ENCODE data around the gene DZIP1L. TPM values are rescaled to one million over a fixed set of nuclear protein-coding genes. Genes with fewer than 3 reads are reported as not detected.
A peak's percentile ranks its signal among the peaks of the same experiment; 100 is the strongest.

Gene DZIP1L
- polyA plus RNA-seq, 1 donor, result 26.7 TPM

DNA sequence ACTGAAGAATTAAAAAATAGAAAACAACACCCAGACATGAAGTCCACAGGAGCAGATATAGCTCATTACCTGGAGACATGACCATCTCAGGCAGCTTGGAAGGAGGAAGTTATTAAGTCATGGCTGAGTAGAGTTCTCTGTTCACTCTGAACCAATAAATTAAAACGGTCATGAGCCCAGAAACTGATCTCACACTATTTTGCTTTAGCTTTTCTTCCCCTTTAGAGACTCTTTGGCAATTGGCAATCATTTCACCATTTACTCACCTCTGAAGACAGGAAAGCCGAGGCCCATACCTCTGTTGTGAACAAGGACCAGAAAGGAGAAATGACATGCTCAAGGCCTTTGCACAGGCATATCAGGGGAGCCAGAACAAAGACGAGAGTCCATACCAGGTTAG is 78.8 kb downstream of the DZIP1L start:
- DNase-seq, result peak; percentile 13

GRCh38 chr3:138034918-138035317 is 80.5 kb downstream of the DZIP1L start:
- no peak for DNase-seq

DNA sequence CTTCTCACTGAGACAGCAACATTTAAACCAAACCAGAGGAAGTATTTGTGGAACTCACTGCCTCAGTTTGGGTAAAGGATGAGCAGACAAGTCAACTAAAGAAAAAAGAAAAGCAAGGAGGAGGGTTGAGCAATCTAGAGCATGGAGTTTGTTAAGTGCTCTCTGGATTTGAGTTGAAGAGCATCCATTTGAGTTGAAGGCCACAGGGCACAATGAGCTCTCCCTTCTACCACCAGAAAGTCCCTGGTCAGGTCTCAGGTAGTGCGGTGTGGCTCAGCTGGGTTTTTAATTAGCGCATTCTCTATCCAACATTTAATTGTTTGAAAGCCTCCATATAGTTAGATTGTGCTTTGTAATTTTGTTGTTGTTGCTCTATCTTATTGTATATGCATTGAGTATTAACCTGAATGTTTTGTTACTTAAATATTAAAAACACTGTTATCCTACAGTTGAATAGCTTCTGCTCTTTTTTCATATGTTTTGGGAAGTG is 82.2 kb downstream of the DZIP1L start:
- no peak for DNase-seq

GRCh38 chr3:138032567-138032966 is 82.8 kb downstream of the DZIP1L start:
- DNase-seq, result no peak

DNA sequence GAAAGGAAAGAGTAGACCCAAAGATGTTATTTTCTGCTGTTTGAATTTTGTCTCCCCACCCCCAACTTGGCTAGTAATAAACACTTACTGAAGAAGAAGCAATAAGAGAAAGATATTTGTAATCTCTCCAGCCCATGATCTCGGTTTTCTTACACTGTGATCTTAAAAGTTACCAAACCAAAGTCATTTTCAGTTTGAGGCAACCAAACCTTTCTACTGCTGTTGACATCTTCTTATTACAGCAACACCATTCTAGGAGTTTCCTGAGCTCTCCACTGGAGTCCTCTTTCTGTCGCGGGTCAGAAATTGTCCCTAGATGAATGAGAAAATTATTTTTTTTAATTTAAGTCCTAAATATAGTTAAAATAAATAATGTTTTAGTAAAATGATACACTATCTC is 83.9 kb downstream of the DZIP1L start:
- no peak for DNase-seq

GRCh38 chr3:138030734-138031280 is 84.6 kb downstream of the DZIP1L start:
- no peak for DNase-seq

DNA sequence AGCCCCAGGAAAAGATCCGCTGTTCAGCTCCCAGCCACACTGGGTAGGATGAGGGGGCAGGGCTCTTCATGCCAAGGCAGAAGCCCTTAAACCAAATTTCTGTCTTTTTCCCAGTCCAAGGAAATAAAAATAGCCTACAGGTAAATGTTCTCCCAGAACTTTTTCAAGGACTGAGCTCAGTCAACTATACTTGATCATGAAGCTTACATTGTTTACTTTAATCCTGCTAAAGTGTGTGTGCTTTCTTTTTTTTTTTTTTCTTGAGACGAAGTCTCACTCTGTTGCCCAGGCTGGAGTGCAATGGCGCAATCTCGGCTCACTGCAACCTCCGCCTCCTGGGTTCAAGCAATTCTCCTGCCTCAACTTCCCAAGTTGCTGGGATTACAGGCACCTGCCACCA is 87.6 kb downstream of the DZIP1L start:
- DNase-seq, result no peak

DNA sequence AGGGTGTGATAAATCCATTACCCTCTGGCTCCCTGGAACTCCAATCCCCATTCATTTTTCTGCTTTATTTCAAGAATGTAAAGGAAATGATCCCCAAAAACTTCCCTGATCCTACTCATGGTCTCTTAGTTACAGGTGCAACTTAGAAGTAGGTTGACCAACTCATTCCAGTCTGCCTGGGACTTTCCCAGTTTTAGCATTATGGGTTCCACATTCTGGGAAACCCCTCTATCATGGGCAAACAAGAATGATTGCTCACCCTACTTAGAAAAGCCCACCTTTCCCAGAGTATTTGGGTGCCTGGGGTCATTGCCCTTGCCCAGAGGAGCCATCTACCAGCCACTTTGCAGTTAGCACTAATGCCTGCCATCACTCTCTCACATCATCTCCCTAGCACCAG is 89.9 kb downstream of the DZIP1L start:
- no peak for DNase-seq

DNA sequence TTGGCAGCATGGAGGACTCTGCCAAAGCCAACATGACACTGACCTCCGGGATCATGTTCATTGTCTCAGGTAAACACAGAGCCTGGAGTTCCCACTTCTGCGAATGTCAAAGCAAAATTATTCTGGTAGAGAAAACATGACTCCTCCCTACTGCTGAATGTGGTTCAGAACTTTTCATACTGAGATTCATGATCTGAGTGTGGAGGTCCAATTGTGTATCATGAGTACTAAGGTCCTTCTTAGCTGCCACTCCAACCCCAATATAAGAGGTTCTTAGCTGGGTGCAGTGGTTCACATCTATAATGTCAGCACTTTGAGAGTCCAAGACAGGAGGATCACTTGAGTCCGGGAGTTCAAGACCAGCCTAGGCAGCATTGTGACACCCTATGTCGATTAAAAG is 91.7 kb downstream of the DZIP1L start:
- DNase-seq, result no peak

- DNase-seq, result no peak
Measured at GRCh38 chr3:138019281-138020069, 95.9 kb downstream of the DZIP1L start.

GRCh38 chr3:138016065-138016464 is 99.3 kb downstream of the DZIP1L start:
- no peak for DNase-seq

DNA sequence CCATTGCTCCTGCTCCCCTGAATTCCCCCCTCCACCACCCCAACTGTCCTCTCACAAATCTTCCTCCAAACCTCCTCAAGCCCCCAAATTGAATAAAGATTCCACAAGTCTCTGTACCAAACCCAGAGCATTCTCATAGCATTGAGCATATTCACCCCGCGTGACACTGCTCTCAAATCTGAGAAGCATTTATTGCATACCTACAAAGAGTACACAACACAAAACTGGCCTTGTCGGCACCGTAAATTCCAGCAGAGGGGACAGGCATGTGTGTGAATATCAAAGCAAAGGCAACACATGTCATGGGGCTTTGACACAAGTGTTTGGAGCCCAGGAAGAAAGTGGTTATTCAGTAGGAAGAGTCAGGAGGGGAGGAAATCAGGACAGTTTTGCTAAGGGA is 102.9 kb downstream of the DZIP1L start:
- no peak for DNase-seq

Other genes with a start within 250 kb of the DZIP1L start
- 2.7 TPM for gene CLDN18, start 105.4 kb downstream of the DZIP1L start, polyA plus RNA-seq (ENCODE audit: insufficient read length)
- 1.8 TPM for gene A4GNT, start 16.8 kb upstream of the DZIP1L start, polyA plus RNA-seq (ENCODE audit: insufficient read length)
- 23.4 TPM for gene DBR1, start 59.3 kb upstream of the DZIP1L start, polyA plus RNA-seq (ENCODE audit: insufficient read length)
- 55.3 TPM for gene ARMC8, start 71.7 kb upstream of the DZIP1L start, polyA plus RNA-seq (ENCODE audit: insufficient read length)
- 4.8 TPM for gene NME9, start 214.2 kb upstream of the DZIP1L start, polyA plus RNA-seq (ENCODE audit: insufficient read length)
- gene MRAS, start 233.0 kb upstream of the DZIP1L start, polyA plus RNA-seq (ENCODE audit: insufficient read length), result 29.7 TPM